NB4 (cell line): ENCODE measurements around the gene DDX27.

Source experiments
- MAX ChIP-seq: IDR thresholded peaks from 2 replicates; pipeline ENCODE4 v1.6.1; 2011; ENCODE audit warnings: low read depth, low read length
- POLR2A ChIP-seq: IDR thresholded peaks from 2 replicates; pipeline ENCODE4 v1.6.1; 2011; ENCODE audit warnings: mild to moderate bottlenecking; ENCODE audit not compliant: insufficient read length; ENCODE audit errors: extremely low read depth
- TF ChIP-seq, protein P1 (sequence below): IDR thresholded peaks from one replicate; pipeline ENCODE4 v1.5.1; 2012; ENCODE audit warnings: low read depth, low read length

GRCh38 chr20:49279677-49280462, 60.7 kb downstream of the DDX27 start:
- TF ChIP-seq, protein P1, sequence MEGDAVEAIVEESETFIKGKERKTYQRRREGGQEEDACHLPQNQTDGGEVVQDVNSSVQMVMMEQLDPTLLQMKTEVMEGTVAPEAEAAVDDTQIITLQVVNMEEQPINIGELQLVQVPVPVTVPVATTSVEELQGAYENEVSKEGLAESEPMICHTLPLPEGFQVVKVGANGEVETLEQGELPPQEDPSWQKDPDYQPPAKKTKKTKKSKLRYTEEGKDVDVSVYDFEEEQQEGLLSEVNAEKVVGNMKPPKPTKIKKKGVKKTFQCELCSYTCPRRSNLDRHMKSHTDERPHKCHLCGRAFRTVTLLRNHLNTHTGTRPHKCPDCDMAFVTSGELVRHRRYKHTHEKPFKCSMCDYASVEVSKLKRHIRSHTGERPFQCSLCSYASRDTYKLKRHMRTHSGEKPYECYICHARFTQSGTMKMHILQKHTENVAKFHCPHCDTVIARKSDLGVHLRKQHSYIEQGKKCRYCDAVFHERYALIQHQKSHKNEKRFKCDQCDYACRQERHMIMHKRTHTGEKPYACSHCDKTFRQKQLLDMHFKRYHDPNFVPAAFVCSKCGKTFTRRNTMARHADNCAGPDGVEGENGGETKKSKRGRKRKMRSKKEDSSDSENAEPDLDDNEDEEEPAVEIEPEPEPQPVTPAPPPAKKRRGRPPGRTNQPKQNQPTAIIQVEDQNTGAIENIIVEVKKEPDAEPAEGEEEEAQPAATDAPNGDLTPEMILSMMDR = no peak
- TF ChIP-seq MAX (no peak), POLR2A (no peak)
